HG03439 (cell line): ENCODE results near the gene SP3.

Experiments
- ATAC-seq: cut with Tn5 transposase; IDR thresholded peaks from one replicate; pipeline ENCODE4 v1.9.1; 2021; ENCODE audit warnings: mild to moderate bottlenecking, moderate library complexity; ENCODE audit not compliant: unreplicated experiment

Gene SP3

DNA sequence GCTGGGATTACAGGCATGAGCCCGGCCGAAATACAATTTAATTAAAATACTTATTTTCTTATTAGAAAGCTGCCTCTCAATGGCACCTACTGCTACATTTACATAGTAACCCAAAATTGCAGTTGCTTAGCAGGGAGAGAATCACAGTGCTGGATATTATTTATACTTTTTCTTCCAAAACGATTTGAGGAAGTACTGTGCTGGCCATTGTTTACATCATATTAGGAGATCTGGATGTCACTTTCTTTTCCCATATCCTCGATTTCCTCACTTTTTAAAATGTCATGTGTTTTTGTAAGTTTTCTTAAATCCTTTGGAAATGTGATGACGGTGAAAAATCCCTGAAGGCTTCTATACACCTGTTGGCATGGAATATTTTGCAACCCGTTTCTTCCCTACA is 3.4 kb upstream of the SP3 start:
- ATAC-seq: no peak

DNA sequence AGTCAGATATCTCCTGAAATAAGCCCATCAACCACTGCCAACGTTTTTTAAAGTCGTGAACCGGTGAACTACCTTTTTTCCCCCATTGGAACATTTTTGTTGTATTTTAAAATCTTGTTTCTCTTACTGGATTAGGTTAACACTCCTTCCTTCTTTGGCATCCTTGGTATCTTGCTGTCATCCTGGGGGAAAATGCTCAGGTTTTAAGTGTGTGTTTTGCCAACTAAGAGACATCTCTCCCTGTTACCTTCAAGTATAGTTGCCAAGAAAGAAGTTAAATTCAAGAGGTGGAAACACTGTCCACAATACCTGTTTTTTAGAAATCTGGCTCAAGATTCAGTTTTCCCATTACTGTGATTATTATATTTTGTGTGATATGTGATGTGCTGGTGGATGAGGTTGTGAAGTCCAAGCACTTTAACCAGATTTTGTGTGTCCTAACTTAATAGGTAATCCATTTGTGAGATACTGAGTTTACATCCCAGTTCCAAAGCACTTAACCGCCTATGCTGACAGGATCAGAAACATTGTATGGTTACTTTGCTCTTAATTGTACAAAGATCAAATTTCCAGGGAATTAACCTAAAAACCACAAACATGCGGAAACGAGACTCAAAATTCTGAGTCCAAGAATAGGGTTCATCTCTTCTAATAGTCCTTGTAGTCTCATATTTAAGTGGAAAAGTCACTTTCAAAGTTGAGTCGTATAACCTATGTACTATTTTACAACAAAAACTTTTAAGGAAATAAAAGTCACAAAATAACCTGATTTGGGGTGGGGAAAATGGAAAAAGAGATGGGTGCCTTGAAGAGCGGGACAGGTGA is 1.3 kb upstream of the SP3 start:
- no peak for ATAC-seq

- ATAC-seq: peak; percentile 21
Measured at GRCh38 chr2:173964565-173965371, 405 bp downstream of the SP3 start.

DNA sequence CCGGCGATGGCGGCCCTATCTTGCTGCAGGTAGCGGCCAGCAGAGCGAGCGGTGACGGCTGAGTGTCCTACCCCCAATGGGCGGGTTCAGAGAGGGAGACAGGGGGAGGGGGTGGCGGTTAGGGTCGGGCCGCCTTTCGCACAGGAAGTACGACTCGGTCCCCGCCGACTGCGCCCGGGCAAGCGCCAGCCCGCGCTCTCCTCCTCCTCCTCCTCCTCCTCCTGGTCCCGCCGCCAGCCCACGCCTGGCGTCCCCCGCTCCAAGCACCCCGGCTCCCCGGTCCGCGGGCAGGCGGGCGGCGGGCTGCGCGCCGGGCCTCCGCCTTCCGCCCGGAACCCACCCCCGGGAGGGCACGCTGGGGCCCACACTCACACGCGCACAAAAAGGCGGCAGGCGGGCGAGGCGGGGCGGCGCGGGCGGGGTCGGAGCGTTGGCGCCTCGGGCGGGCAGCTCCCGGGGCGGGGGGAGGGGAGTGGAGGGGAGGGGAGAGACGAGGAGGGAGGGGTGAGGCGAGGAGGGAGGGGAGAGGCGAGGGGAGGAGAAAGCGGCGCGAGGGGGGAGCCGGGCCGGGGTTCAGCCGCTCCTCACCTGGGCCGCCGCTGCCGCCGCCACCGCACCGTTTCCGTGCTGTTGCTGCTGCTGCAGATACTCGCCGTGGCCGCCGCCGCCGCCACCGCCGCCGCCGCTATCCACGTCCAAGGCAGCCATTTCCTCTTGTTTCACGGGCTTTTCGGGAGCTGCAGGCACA is 1.2 kb downstream of the SP3 start:
- peak; percentile 50 for ATAC-seq

- ATAC-seq: peak; percentile 26
Measured at GRCh38 chr2:173963323-173963816, 1.8 kb downstream of the SP3 start.

DNA sequence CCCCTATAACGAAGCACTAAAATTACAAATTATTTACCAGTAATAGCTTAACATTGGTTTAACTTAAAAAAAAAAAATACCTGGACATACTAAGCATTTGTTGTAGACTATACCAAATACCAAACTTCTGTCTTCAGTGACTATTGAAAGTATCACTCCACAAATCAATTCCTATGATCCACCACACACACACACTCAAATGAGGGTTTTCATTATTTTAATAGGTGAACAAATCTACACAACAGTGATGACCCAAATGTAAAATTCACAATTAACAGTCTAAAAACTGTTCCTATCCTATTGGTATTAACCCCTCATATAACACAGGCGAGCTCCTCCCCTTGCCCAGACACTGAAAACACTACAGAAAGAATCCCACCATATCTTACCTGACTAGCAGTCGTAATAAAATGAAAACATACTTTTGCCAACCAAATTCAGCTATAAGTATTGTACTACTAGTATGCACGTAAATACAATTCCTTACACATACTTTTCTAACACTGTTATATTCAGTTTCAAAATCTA is 2.5 kb downstream of the SP3 start:
- ATAC-seq: no peak

- ATAC-seq: no peak
Measured at GRCh38 chr2:173962031-173962430, 3.1 kb downstream of the SP3 start.

DNA sequence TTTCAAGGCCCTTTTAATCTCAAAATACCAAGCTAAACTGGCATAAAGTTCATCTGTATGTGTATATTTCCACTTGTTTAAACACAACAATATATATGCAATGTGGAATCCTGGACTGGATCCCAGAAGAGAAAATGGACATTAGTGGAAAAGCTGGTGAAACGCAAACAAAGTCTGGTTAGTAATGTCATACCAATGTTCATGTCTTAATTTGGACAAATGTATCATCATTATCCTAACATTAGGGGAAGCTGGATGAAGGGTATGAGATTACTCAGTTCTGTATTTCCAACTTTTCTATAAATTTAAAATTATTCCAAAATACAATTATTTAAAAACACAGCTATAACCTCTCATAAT is 3.8 kb downstream of the SP3 start:
- ATAC-seq: no peak

DNA sequence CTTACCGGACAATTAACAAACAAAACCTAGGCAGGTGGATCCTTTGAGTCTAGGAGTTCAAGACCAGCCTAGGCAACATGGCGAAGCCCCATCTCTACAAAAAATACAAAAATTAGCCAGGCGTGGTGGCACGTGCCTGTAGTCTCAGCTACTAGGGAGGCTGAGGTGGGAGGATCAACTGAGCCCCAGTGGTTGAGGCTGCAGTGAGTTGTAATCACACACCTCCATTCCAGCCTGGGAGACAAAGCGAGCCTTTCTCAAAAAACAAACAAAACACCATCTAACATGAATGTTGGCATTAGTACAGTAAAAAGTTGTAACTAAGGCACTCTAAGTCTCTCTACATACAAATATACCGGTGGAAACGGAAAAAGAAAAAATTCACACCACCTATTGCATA is 5.3 kb downstream of the SP3 start:
- ATAC-seq: no peak

- no peak for ATAC-seq
Measured at GRCh38 chr2:173959358-173959884, 5.8 kb downstream of the SP3 start.

GRCh38 chr2:173958198-173958846 is 6.9 kb downstream of the SP3 start:
- no peak for ATAC-seq

GRCh38 chr2:173957517-173957916 is 7.7 kb downstream of the SP3 start:
- no peak for ATAC-seq

DNA sequence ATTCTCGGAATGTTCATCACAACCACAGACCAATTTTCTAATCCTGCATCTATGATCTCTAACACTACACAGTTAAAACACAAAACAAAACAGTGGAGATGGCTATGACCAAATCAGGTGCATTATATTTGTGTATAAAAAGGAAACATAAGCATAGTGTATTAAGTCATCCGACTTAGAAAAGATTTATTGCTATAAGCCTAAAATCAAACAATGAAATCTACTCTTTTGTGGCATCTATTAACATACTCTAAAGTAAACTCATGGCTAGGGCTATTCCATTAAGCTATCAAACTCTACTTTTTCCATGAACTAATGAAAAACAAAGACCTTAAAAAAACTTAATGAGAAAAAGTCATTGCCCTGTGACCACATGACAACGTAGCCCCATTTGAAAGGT is 8.7 kb downstream of the SP3 start:
- ATAC-seq: no peak

DNA sequence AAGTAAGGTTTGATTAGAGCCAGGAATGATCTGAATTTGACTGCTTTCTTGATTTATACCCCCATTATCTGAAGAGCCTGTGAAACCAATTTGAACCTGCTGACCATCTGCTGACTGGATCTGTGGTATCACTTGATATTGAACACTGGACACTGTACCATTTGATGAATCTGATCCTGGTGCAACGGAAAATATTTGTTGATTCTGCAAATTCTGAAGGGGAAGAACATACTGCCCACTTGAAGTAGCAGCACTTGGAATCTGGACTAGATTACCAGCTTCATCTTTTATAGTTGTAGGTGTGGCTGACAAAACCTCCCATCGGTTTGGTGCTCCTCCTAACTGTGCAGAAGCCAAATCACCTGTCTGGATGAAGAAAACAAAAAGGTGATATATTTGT is 9.3 kb downstream of the SP3 start:
- ATAC-seq: no peak

- ATAC-seq: no peak
Measured at GRCh38 chr2:173955004-173955403, 10.2 kb downstream of the SP3 start.

- no peak for ATAC-seq
Measured at GRCh38 chr2:173953047-173953424, 12.1 kb downstream of the SP3 start.

- ATAC-seq: no peak
Measured at GRCh38 chr2:173952267-173953046, 12.7 kb downstream of the SP3 start.

DNA sequence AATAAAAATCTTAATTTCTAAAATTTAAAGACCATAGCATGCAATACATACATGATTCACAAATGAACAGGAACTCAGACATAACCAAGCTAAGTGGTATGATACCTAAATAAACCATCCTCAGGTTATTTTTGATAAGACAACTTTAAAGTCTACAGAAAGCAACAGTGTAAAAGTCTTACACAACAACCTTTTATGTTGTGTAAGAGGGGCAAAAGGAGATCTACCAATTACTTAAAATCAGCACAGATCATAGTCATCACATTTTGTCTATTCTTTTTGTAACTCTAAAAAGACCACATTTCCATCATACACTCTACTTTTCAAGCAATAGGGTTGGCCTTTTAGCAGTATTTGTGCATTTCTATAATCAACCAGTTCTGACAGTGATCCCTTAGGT is 16.3 kb downstream of the SP3 start:
- no peak for ATAC-seq

DNA sequence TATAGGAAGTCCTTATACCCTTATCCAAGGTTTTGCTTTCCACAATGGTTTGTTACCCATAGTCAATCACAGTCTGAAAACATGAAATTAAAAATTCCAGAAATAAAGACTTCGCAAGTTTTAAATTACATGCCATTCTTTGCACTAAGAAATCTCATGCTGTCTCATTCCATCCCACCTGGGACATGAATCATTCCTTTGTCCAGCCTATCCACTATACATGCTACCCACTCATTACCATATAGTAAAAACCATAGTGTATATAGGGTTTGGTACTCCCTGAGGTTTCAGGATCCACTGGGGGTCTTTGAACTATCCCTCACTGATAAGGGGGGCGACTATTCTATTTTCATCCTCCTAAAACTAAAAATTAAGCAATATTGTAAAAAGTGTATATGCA is 17.0 kb downstream of the SP3 start:
- no peak for ATAC-seq

DNA sequence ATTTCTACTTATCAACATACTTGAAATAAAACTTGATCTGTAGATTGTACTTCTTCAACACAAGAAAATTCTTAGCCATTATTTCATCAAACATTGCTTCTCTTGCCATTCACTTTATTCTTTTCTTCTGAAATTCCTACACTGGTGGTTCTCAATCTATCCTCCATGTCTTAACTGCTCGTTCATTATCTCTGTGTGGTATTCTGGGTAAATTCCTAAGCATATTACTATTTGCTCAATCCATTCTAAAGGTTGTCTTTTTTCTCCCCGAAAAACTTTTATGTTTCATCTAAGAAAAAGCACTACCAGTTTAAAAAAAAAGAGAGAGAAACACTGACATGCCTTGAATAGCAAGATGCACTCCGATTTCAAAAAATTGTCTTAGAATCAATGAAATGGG is 18.0 kb downstream of the SP3 start:
- ATAC-seq: no peak
